HG02588 (cell line): ENCODE measurements around the gene VPS33A.
"Not testable (repeated sequence)": the region's sequence is repeated elsewhere in the genome, so short reads cannot be mapped to it uniquely, and the experiment has no call there.

Experiments used
- ATAC-seq: cut with Tn5 transposase; IDR thresholded peaks from one replicate; pipeline ENCODE4 v1.9.1; 2021; ENCODE audit warnings: mild to moderate bottlenecking, moderate library complexity; ENCODE audit not compliant: unreplicated experiment

Gene VPS33A

GRCh38 chr12:122258462-122258861 is 7.8 kb downstream of the VPS33A start:
- ATAC-seq: not testable (repeated sequence)

- ATAC-seq: no peak
Measured at GRCh38 chr12:122250536-122250935, 15.8 kb downstream of the VPS33A start.

GRCh38 chr12:122250047-122250446 is 16.2 kb downstream of the VPS33A start:
- no peak for ATAC-seq

GRCh38 chr12:122245553-122245952 is 20.7 kb downstream of the VPS33A start:
- no peak for ATAC-seq

- ATAC-seq: no peak
Measured at GRCh38 chr12:122244565-122245371, 21.5 kb downstream of the VPS33A start.

GRCh38 chr12:122243965-122244364 is 22.3 kb downstream of the VPS33A start:
- no peak for ATAC-seq

GRCh38 chr12:122238861-122239260 is 27.4 kb downstream of the VPS33A start:
- ATAC-seq: no peak

- ATAC-seq: no peak
Measured at GRCh38 chr12:122235741-122236140, 30.6 kb downstream of the VPS33A start.

GRCh38 chr12:122232691-122233090 is 33.6 kb downstream of the VPS33A start:
- no peak for ATAC-seq

- ATAC-seq: no peak
Measured at GRCh38 chr12:122230798-122231197, 35.5 kb downstream of the VPS33A start.

GRCh38 chr12:122228092-122228491 is 38.2 kb downstream of the VPS33A start:
- no peak for ATAC-seq

GRCh38 chr12:122227341-122227740 is 39.0 kb downstream of the VPS33A start:
- ATAC-seq: no peak

GRCh38 chr12:122226366-122227125 is 39.7 kb downstream of the VPS33A start:
- ATAC-seq: no peak

- ATAC-seq: peak; percentile 86
Measured at GRCh38 chr12:122225683-122226365, 40.5 kb downstream of the VPS33A start, which contains the start of gene DIABLO. DIABLO (minus strand) TSS chr12:122226052; CDS start chr12:122226014, 38 bp downstream.

GRCh38 chr12:122216445-122216844 is 49.8 kb downstream of the VPS33A start:
- no peak for ATAC-seq

- ATAC-seq: no peak
Measured at GRCh38 chr12:122215771-122216170, 50.5 kb downstream of the VPS33A start.

GRCh38 chr12:122208073-122208820 is 58.0 kb downstream of the VPS33A start:
- ATAC-seq: no peak

GRCh38 chr12:122207391-122207790 is 58.9 kb downstream of the VPS33A start:
- ATAC-seq: no peak

GRCh38 chr12:122206976-122207375 is 59.3 kb downstream of the VPS33A start:
- ATAC-seq: no peak

- no peak for ATAC-seq
Measured at GRCh38 chr12:122206111-122206881, 60.0 kb downstream of the VPS33A start.
